Ovary (tissue), 9 donors: Measurements from ENCODE around the gene ADRM1. TPM values are rescaled to one million over a fixed set of nuclear protein-coding genes. Genes with fewer than 3 reads are reported as not detected.

Experiments used
- DNase-seq, 5 donors: peaks; one replicate each; pipeline ENCODE4 v3.0.0-alpha.2; 2019 to 2020
- H3K27ac ChIP-seq, 2 donors: fragments of 200-600 bp; one replicate each; pipeline versions ENCODE4 v1.5.1 to v1.8.0; 2019 to 2022
- H3K27me3 ChIP-seq: fragments of 200-600 bp; one replicate; pipeline ENCODE4 v1.8.0; 2022
- H3K36me3 ChIP-seq: fragments of 200-600 bp; sonication (generic); one replicate; pipeline ENCODE4 v1.5.1; 2019
- H3K4me1 ChIP-seq: one replicate; pipeline ENCODE4 v1.8.1; 2013; ENCODE audit warnings: mild to moderate bottlenecking, moderate library complexity; ENCODE audit not compliant: insufficient read depth
- H3K4me3 ChIP-seq: fragments of 200-600 bp; sonication (generic); one replicate; pipeline ENCODE4 v1.5.1; 2017
- H3K9me3 ChIP-seq, 2 donors: fragments of 200-600 bp in 1 of 2; sonication (generic) in 1 of 2; one replicate each; pipeline versions ENCODE4 v1.5.1 to v1.8.1; 2013 to 2019; ENCODE audit warnings: mild to moderate bottlenecking in 1 of 2, moderate library complexity in 1 of 2
- CTCF ChIP-seq, 3 donors: fragments of 450-650 bp in 2 of 3; fragments of 200-600 bp in 1 of 3; IDR thresholded peaks; one replicate each; pipeline versions ENCODE4 v1.5.1 to v1.8.0; 2016 to 2022; ENCODE audit warnings: antibody characterized with exemption in 3 of 3, mild to moderate bottlenecking in 1 of 3
- EP300 ChIP-seq: sonication (generic); formaldehyde crosslinking; IDR thresholded peaks from one replicate; pipeline ENCODE4 v1.6.1; 2017; ENCODE audit warnings: antibody characterized with exemption
- POLR2A ChIP-seq: fragments of 450-650 bp; IDR thresholded peaks from one replicate; pipeline ENCODE4 v1.6.1; 2017; ENCODE audit warnings: antibody characterized with exemption, mild to moderate bottlenecking, moderate library complexity
- WGBS, 3 donors: extraction: QIAGEN DNeasy Blood & Tissue Kit in 1 of 3; methylation state at CpG; one replicate each; pipeline versions ENCODE4 v1.1.5 to v1.1.7; 2013 to 2017; 5-methylcytosine and 5-hydroxymethylcytosine counted together
- intact Hi-C, 4 donors: fragments of 100-400 bp; cut with DNase I; formaldehyde crosslinking; loops; one replicate each; pipeline versions ENCODE4 v1.11.0 to v1.15.1; 2022 to 2023
- polyA plus RNA-seq, 2 donors: library from polyadenylated mRNA; stranded (reverse); fragments of 200-250 nt in 1 of 2; fragments of 350-450 nt in 1 of 2; fragmentation: Illumina TruSeq in 1 of 2; extraction: RNeasy Lipid Tissue Mini Kit (QIAGEN cat#74804) in 1 of 2; gene quantifications; one replicate each; pipeline ENCODE4 v1.2.3, GENCODE V29; 2013 to 2014
- total RNA-seq, 7 donors: library from RNA; depleted of rRNA in 2 of 7; stranded (reverse); fragments of >200 nt in 2 of 7; fragmentation: NEBNext Ultra II Directional in 3 of 7; extraction: Animal tissue kit (Norgen Biotek cat#: 25700) in 3 of 7; gene quantifications; one replicate each; pipeline versions ENCODE4 v1.1.0 to v1.2.4, GENCODE V29; 2016 to 2023
- donor health status: DM: no; HTN: no; CAD: no; lungs with moderate emphysema.
- donor health status: DM: no; HTN: no; CAD: no.
- donor health status: Bipolar disorder and iron deficiency.
- donor health status: DM: yes; HTN: yes; CAD: no.
- donor health status: DM: no; HTN: no; CAD: no.
- donor health status: DM: yes; HTN: yes; CAD: no.

ADRM1 gene
- total and polyA plus RNA-seq, 9 donors = 7.8 to 109 (median 55.2) TPM

- Histone ChIP-seq H3K27me3 (no peaks in the 10 kb centered on the region), H3K27ac (no peak overlapping the region), H3K4me1 (no peaks in the 10 kb centered on the region), H3K9me3 (no peaks in the 10 kb centered on the region), H3K36me3 (no peaks in the 10 kb centered on the region), H3K4me3 (no peak overlapping the region)
- TF ChIP-seq POLR2A (no peak), CTCF (IDR thresholded peaks at IDR 0.05) (no peak), EP300 (no peak)
- 88 to 89% (median 88%) methylated on average over 8 of the region's 8 CpGs for WGBS, 3 donors
- no peak for DNase-seq
- intact Hi-C loops = no loop called here
These were observed 12.9 kb upstream of the ADRM1 start for GRCh38 chr20:62289898-62290297.

- TF ChIP-seq POLR2A (no peak), EP300 (no peak), CTCF (IDR thresholded peaks at IDR 0.05) (no peak)
- no peaks in the 10 kb centered on the region for H3K36me3 ChIP-seq
- no peak for DNase-seq
- no peaks in the 10 kb centered on the region for H3K27me3 ChIP-seq
- WGBS, 3 donors = 92 to 94% (median 94%) methylated on average over 26 to 29 of the region's 29 CpGs
- intact Hi-C loops = no loop called here
- no peaks in the 10 kb centered on the region for H3K4me1 ChIP-seq
- no peak overlapping the region for H3K27ac ChIP-seq
- no peak overlapping the region for H3K4me3 ChIP-seq
- no peaks in the 10 kb centered on the region for H3K9me3 ChIP-seq
These were observed 11.3 kb upstream of the ADRM1 start for GRCh38 chr20:62291251-62292066.

- H3K9me3 ChIP-seq = no peaks in the 10 kb centered on the region
- H3K36me3 ChIP-seq = no peaks in the 10 kb centered on the region
- intact Hi-C loops = no loop called here
- H3K4me3 ChIP-seq = no peak overlapping the region
- no peak overlapping the region for H3K27ac ChIP-seq
- no peak for DNase-seq
- H3K27me3 ChIP-seq = no peaks in the 10 kb centered on the region
- no peaks in the 10 kb centered on the region for H3K4me1 ChIP-seq
- 90 to 92% (median 91%) methylated on average over 9 to 11 of the region's 11 CpGs for WGBS, 3 donors
- no peak for TF ChIP-seq EP300
- TF ChIP-seq CTCF (IDR thresholded peaks at IDR 0.05) = no peak
- no peak for TF ChIP-seq POLR2A
These were observed 10.7 kb upstream of the ADRM1 start for GRCh38 chr20:62292108-62292507.

- Histone ChIP-seq H3K27ac (no peak overlapping the region), H3K4me1 (no peaks in the 10 kb centered on the region), H3K27me3 (no peaks in the 10 kb centered on the region), H3K36me3 (no peaks in the 10 kb centered on the region), H3K9me3 (no peaks in the 10 kb centered on the region), H3K4me3 (no peak overlapping the region)
- TF ChIP-seq EP300 (no peak), POLR2A (no peak), CTCF (IDR thresholded peaks at IDR 0.05) (no peak)
- 88 to 89% (median 88%) methylated on average over 20 of the region's 20 CpGs for WGBS, 3 donors
- intact Hi-C loops = no loop called here
- no peak for DNase-seq
These were observed 9.5 kb upstream of the ADRM1 start for GRCh38 chr20:62293111-62293784.
